ENCODE measurements around the gene OLA1.
A peak's percentile ranks its signal among the peaks of the same experiment; 100 is the strongest.

OLA1 gene

GRCh38 chr2:174058456-174058855 lies 189.9 kb downstream of the OLA1 start:
- DNase-seq = no peak

GRCh38 chr2:174058026-174058425 lies 190.3 kb downstream of the OLA1 start:
- no peak for DNase-seq

GRCh38 chr2:174054926-174055325 lies 193.4 kb downstream of the OLA1 start:
- no peak for DNase-seq

- no peak for DNase-seq
Observed at GRCh38 chr2:174053355-174054151, 194.8 kb downstream of the OLA1 start.

- DNase-seq = no peak
Observed at GRCh38 chr2:174052584-174052976, 195.8 kb downstream of the OLA1 start.

GRCh38 chr2:174051741-174052583 lies 196.4 kb downstream of the OLA1 start:
- no peak for DNase-seq

- no peak for DNase-seq
Observed at GRCh38 chr2:174051068-174051467, 197.3 kb downstream of the OLA1 start.

- no peak for DNase-seq
Observed at GRCh38 chr2:174049895-174050294, 198.4 kb downstream of the OLA1 start.

- DNase-seq = no peak
Observed at GRCh38 chr2:174048243-174048642, 200.1 kb downstream of the OLA1 start.

- DNase-seq = no peak
Observed at GRCh38 chr2:174047746-174048145, 200.6 kb downstream of the OLA1 start.

- DNase-seq = no peak
Observed at GRCh38 chr2:174046172-174046571, 202.2 kb downstream of the OLA1 start.

GRCh38 chr2:174044556-174044955 lies 203.8 kb downstream of the OLA1 start:
- DNase-seq = no peak

GRCh38 chr2:174040417-174040701 lies 208.0 kb downstream of the OLA1 start:
- DNase-seq = no peak

GRCh38 chr2:174039551-174040416 lies 208.5 kb downstream of the OLA1 start:
- peak; percentile 84 to 86 for DNase-seq

GRCh38 chr2:174038462-174038861 lies 209.9 kb downstream of the OLA1 start:
- no peak for DNase-seq

GRCh38 chr2:174036825-174037224 lies 211.5 kb downstream of the OLA1 start:
- no peak for DNase-seq

GRCh38 chr2:174035981-174036742 lies 212.2 kb downstream of the OLA1 start:
- peak in 1 of 2 donors; percentile 48 for DNase-seq

- no peak for DNase-seq
Observed at GRCh38 chr2:174035117-174035635, 213.2 kb downstream of the OLA1 start.

- DNase-seq = no peak
Observed at GRCh38 chr2:174033163-174033550, 215.2 kb downstream of the OLA1 start.

GRCh38 chr2:174031226-174031625 lies 217.1 kb downstream of the OLA1 start:
- DNase-seq = no peak

GRCh38 chr2:174028935-174029334 lies 219.4 kb downstream of the OLA1 start:
- DNase-seq = no peak

- DNase-seq = no peak
Observed at GRCh38 chr2:174027956-174028355, 220.4 kb downstream of the OLA1 start.

All from CD4-positive, alpha-beta T cell treated with Interleukin-1 beta for 1 hour (primary cell).